DMS53 (cell line): ENCODE measurements around the gene FSTL4.

Experiments used
- DNase-seq: peaks from one replicate; lab custom pipeline; 2025; lab: John Stamatoyannopoulos, UW

Gene FSTL4

DNA sequence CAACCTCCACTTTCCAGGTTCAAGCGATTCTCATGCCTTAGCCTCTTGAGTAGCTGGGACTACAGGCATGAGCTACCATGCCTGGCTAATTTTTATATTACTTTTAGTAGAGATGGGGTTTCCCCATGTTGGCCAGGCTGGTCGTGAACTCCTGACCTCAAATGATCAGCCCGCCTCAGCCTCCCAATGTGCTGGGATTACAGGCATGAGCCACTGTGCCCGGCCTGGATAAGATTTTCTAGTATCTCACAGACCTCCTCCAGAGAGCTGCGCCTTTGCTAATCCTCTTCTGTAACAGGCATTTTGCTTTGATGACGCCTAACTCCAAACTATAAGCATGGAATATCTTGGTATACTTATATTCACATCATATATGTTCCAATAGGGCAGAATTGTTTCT, 99.4 kb downstream of the FSTL4 start:
- DNase-seq = no peak

DNA sequence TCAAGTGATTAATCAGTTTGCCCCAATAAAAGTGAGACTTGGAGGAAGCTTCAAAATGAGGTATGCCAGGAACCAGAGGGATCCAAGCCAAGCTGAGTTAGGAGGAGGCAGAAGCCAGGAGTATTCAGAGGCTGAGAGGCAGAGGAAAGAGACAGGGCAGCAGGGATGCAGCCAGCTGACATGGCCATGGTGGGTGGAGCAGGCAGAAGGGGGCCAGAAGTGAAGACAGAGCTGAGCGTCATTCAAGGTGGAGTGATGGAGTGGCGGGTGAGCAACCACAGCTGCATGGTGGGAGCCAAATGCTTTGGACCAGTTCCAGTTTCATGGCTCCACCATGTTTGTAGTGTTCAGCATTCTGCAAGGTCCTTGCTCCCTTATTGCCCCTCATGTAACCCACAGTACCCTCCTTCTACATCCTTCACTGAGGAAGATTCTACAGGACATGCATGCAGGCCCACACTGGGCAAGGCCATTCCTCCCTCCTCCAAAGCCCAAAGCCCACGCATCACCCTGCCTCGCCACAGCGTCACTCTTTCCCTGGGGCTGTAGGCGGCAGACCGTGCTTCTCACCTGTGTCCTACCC, 100.6 kb downstream of the FSTL4 start:
- DNase-seq = no peak

- DNase-seq = no peak
These were observed 101.6 kb downstream of the FSTL4 start for GRCh38 chr5:133510634-133511262.

DNA sequence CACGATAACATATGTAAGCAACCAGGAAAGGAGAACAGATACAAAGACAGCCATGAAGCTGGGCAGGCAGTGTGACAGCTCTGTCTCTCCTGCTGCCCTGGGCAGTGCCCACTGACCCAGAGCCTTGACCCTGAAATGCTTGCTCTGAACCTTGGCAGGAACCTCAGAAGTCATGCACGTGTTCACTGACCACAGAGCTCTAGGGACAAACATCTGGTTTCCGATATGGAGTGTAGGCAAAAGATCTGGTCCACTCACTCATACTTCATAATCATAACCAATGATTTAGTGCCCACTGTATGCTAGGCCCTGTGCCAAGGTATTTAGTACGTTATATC, 102.6 kb downstream of the FSTL4 start:
- DNase-seq = no peak

DNA sequence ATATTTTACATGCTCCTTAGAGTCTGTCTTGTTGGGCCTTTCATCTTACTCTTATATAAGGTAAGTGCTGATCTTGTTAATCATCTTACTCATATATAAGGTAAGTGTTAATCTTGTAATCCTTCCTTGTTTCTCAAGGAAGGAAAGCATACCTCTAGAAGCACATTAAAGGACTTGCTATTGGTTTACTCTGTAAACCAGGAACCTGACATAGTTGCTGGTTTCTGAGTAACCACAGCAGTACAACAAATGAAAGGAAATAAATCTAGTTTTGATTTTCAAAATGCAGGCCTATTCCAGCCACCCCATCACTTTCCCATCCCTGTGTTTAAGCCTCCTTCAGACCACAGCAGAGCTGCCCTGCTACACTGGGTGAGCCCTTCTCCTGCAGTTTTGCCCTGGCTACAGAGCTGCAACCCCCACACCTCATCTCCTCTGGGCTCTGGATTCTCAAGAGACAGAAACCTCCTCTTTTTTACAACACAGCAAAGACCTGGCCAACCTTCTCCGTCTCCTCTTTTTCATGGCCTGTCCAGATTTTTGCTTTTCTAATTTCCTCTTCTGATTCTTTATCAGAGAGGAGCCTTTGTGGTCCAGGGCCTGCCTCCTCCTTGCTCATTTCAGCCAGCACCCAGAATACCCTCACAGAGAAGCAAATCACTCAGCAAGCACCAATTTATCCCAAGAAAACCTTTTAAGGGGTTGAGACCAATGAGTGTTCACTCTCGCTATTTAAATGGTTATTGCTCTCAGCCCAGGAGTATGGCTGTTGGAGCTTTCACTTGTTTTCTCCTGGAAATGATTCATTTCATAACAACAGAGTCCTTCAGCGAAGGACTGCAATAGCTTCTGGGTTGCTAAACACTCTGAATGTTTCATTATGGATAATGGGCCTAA, 103.2 kb downstream of the FSTL4 start:
- no peak for DNase-seq

DNA sequence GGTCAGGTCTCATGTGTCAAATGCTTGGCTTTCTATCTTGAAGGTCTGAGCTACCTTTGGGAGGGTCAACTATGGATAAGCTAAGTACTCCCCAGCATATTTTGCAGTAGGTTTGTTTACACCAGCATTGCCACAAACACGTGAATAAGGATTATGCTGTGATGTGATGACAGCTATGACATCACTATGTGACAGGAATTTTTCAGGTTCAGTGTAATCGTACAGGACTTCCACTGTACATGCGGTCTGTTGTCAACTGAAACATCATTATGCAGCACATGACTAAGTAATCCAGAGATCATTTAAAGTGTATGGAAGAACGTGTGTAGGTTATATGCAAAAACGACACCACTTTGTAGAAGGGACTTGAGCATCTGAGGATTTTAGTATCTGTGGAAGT, 104.0 kb downstream of the FSTL4 start:
- no peak for DNase-seq

DNA sequence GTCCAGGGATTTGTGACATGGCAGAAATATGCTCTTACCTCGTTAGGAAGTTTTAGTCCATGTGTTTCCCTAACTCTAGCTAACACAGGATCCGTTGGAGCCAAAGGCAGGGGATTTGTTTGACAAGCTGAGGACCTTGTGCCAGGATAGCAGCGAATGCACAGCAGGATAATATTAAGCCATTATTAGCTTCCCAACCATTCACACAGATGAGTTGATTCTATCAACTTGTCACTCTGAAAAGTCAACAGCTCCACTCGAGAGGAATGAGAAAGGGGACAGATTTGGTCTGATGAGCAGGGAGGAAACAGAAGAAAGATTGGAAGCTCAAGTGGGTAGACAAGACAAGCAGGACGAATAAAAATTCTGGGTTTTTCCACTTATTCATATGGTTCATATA, 106.2 kb downstream of the FSTL4 start:
- peak; percentile 77 for DNase-seq

GRCh38 chr5:133503511-133503910, 108.8 kb downstream of the FSTL4 start:
- no peak for DNase-seq

DNA sequence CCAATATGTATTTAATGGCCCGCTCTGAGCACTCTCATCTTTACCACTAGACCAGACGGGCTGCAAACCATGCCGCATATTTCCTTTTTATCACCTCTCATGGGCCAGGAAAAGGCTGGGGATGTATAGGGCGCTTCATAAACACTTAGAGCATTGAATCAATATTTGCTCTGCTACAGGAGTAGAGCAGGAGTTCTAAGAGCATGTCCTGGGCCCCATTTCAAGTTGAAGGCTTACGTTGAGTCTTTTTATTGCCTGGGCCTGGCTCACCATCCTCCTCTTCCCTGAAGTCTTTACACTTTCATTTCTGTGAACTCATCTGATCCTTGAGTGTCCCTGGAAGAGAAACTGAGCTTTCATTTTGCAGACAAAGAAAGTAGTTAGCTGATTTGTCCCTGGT, 112.4 kb downstream of the FSTL4 start:
- peak; percentile 97 for DNase-seq

DNA sequence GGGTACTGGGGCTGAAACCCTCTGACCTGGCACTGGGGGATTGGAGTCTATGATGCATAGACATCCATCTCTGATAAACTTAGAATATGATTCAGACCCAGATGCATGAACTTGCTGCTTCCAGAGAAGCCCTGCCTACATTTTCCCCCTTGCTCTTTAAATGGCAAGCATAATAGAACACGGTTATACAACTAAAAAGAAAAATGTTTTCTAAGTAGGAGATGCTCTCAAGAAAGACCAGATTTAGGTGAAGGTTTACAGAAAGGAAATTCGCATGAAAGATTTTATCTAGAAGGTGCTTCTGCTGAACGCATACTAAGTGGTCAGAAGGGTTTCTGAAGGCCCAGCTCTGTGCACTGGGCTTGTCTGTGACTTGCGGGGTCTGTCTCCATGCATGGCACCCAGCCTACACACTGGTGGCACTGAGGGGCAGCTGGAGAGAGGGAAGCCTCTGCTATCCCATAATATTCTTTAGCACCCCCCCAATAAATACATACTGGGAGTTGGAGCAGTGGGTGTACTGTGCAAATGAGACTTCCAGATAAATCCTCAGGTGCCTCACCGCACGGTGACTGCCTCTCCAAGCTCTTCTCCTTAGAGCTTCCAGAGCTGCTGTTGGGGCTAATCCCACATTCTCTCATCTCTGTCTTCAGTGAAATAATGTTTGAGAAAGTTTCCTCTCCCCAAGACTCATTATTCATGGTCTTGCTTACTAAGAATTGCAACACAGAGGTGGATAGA, 114.6 kb downstream of the FSTL4 start:
- DNase-seq = no peak

GRCh38 chr5:133496631-133497030, 115.7 kb downstream of the FSTL4 start:
- DNase-seq = no peak

DNA sequence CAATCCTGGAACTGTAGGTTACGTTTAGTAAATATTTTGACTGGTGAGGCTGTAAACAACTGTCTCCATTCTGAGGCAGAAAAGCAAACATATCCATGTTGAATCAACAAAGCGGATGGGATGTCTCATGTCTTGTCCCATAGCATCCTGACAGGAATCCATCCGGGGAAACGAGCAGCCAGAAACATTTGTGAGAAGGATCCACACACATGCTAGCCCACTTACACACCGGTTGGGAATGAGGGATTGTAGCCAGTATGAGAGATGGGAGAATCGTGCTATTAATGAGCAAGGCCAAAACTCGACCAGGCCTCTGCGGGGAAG, 117.5 kb downstream of the FSTL4 start:
- DNase-seq = peak; percentile 86

DNA sequence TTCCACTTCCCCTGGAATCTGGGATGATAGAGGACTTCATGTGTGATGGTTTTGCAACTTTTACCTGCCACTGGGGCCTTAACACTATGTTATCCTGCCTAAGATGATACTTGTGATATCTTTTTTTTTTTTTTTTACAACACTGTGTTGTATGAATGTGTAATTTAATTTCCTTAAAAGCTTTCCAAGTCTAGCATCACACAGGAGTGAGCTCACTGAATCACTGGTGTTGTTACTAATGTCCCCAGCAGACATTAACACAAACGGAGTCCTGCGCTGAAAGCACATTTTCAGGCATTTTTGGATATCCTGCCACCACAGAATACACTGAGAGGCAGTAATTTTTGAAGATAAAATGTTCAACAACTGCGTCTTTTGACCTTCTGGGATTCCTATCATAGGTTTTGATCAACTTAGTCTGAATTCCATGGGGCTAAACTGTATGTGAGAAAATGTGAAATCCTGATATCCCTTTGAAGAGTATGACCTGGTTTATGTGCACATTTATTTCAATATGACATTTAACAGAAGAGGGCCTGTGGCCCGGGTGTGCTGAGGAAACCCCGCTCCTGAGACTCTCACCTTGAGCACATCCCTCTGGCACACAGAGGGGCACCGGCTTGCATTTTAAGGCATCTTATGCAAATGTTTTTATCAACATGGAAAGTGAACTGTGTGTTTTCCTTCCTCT, 118.0 kb downstream of the FSTL4 start:
- DNase-seq = peak; percentile 37

DNA sequence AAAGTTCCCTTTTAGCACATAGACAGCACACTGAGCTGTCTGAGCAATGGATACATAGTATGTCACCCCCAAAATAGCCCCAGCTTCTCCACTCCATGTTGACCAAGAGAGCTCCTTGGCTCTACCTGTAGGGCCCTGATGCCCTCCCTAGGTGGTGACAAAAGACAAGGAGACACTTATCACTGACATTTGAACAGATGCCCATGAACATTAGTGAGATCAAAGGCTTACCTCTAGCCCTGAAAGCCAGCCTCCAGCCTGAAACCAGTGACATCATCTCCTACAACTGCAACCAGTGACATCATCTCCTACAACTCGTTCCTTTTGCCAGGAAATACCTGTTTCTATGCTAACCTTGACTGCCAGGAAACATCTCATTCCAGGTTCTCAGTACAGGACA, 122.7 kb downstream of the FSTL4 start:
- peak; percentile 98 for DNase-seq

- no peak for DNase-seq
These were observed 125.2 kb downstream of the FSTL4 start for GRCh38 chr5:133487093-133487492.

- no peak for DNase-seq
These were observed 126.9 kb downstream of the FSTL4 start for GRCh38 chr5:133485468-133485867.

- DNase-seq = peak; percentile 38
These were observed 128.8 kb downstream of the FSTL4 start for GRCh38 chr5:133483406-133484090.

DNA sequence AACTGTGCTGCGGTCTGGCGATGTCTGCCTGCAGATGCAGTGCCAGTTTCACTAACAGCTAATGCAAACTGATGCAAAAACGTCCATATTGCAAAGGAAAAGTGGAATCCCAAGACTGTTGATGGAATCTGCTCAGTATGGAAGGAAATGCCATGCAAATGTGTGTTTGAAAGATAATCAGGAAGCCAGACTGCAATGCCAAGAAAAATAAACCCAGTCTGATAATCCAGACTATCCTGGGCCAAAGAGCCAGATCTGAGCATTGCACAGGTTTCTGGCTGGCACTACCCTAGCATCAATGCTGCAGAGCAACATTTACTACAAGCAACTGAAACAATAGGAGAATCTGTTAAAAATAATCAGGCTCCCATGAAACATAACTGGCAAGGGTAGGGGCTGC, 130.3 kb downstream of the FSTL4 start:
- no peak for DNase-seq

DNA sequence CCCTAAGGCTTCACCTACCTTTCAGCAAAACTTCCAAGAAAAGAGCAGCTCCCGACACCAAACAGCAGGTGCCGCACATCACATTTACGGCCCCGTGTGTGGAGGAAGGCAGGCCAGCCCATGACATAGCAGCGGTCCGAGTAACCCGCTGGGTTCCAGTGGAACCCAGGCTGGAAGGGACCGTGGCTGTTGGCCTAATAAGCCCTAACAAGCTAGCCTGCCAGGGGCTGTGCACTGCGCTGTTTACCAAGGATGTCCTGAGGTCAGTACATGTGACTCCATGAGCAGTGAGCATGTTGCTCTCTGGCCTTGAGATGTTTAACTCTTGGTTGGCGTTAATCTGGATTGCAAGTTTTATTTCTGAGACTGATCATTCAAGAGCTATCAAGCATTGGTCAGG, 131.5 kb downstream of the FSTL4 start:
- no peak for DNase-seq

DNA sequence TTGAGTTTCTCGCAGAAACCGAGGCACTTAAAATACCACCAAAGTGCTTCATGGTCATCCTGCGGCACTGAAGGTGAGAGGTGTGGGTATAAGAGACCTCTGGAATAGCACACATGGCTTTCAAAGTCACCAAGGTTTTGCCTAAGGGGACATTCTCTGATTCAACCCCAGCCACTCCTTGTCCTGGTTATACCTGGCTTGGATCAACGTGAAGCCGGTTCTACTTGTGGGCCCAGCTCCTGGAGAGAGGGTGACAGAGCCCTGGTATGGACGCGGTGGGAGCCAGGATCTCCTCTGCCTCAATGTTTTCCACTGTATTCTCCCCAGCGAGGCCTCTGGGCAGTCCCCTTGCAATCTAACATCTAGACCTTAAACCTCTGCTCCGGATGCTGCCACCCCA, 132.0 kb downstream of the FSTL4 start:
- DNase-seq = peak; percentile 79

DNA sequence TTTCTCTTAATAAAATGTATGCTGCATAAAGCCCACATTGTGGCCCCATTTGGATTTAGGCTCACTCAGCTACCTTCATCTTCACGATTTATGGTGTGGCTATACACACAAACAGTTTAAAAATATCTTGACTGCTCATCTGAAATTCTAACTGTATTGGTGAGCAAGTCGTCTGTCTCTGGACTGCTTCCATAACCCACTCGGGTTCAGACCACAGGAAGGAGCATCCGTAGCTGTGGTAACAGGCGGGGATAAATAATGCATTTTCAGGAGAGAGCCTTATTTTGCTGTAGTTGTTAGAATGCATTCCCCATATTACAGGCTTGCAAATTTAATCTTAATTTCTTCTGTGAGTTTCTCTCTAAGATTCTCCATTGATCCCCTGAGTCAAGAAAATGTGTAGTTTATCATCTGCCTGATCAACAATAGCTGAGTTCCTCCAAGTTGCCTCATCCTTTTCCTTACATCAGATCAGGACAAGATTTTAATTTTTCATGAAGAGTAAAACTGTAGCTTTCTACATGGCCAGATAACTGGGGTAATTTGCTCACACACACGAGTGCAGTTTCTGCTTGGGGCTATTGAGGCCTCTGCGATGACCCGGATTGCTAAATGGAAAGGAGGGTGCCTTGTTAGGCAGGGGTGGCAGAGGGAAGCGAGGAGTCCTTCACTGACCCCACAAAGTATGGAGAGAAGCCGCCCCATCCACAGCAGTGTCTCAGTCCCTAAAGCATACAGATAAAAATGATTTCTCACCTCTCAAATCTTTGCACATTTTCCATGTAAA, 133.9 kb downstream of the FSTL4 start:
- DNase-seq = no peak
